DMS53 treated with DMSO at 0.1 percent for 48 hours (cell line): Measurements from ENCODE around the gene LCTL.
"Not testable (repeated sequence)": the region's sequence is repeated elsewhere in the genome, so short reads cannot be mapped to it uniquely, and the experiment has no call there.

ENCODE experiments used
- DNase-seq: peaks from one replicate; lab custom pipeline; 2025; ENCODE audit not compliant: unreplicated experiment; lab: John Stamatoyannopoulos, UW

Gene LCTL

GRCh38 chr15:66591322-66591862 is 25.6 kb upstream of the LCTL start:
- DNase-seq = no peak

GRCh38 chr15:66590435-66590834 is 24.6 kb upstream of the LCTL start:
- DNase-seq = no peak

GRCh38 chr15:66589429-66589828 is 23.6 kb upstream of the LCTL start:
- not testable (repeated sequence) for DNase-seq

- no peak for DNase-seq
Observed at GRCh38 chr15:66588971-66589370, 23.2 kb upstream of the LCTL start.

GRCh38 chr15:66588537-66588936 is 22.7 kb upstream of the LCTL start:
- no peak for DNase-seq

GRCh38 chr15:66587749-66588148 is 22.0 kb upstream of the LCTL start:
- DNase-seq = no peak

- DNase-seq = no peak
Observed at GRCh38 chr15:66587020-66587419, 21.2 kb upstream of the LCTL start.

- DNase-seq = no peak
Observed at GRCh38 chr15:66586155-66586976, 20.6 kb upstream of the LCTL start.

- no peak for DNase-seq
Observed at GRCh38 chr15:66581972-66582537, 16.3 kb upstream of the LCTL start.

- no peak for DNase-seq
Observed at GRCh38 chr15:66580643-66581042, 14.8 kb upstream of the LCTL start.

- no peak for DNase-seq
Observed at GRCh38 chr15:66578286-66578875, 12.6 kb upstream of the LCTL start.

GRCh38 chr15:66574596-66574950 is 8.8 kb upstream of the LCTL start:
- DNase-seq = no peak

GRCh38 chr15:66573719-66574595 is 8.2 kb upstream of the LCTL start:
- no peak for DNase-seq

GRCh38 chr15:66573348-66573718 is 7.5 kb upstream of the LCTL start:
- DNase-seq = no peak

- no peak for DNase-seq
Observed at GRCh38 chr15:66572146-66572545, 6.3 kb upstream of the LCTL start.

- DNase-seq = no peak
Observed at GRCh38 chr15:66570842-66571478, 5.2 kb upstream of the LCTL start.

GRCh38 chr15:66570327-66570726 is 4.5 kb upstream of the LCTL start:
- DNase-seq = no peak

GRCh38 chr15:66569461-66570137 is 3.8 kb upstream of the LCTL start:
- no peak for DNase-seq

- DNase-seq = no peak
Observed at GRCh38 chr15:66567897-66568296, 2.1 kb upstream of the LCTL start.

- peak; percentile 74 for DNase-seq
Observed at GRCh38 chr15:66566963-66567531, 1.2 kb upstream of the LCTL start.
